HG03354 (cell line): ENCODE measurements around the gene DOK1.

Experiments used
- ATAC-seq: cut with Tn5 transposase; IDR thresholded peaks from one replicate; pipeline ENCODE4 v1.9.1; 2021; ENCODE audit warnings: mild to moderate bottlenecking; ENCODE audit not compliant: unreplicated experiment, poor library complexity, severe bottlenecking

Gene DOK1

DNA sequence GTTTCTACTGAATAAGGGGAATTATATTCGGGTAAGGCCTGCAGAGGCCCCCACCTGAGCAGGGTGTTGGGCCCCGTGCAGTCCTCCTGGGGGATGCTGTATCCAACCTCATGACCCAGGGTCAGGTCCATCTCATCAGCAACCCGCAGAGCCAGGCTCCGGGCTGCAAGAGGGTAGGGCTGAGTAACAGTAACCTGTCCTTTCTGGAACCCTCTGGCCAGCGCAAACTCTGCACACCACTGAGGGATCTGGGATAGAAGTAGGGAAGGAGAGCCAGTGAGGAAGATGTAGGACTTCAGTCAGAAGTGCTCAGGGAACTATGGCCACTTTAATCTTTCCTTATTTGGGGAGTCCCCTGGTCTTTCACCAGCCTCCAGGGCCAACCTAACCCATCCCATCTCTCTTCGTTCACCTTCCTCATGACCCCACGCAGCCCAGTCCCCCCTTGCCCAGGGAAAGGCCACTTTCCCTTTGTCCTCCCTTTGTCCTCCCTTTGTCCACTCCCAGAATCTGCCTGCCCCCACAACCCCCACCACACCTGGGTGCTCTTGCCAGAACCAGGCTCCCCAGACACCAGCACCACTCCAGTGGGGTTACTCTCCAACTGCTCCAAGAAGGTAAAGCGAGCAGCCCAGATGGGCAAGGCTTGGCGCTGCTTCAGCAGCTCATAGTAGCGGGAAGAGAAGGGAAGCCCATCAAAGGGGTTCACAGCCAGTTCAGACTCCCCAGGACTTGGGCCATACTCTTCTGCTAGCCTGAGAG lies 29.4 kb upstream of the DOK1 start:
- no peak for ATAC-seq

DNA sequence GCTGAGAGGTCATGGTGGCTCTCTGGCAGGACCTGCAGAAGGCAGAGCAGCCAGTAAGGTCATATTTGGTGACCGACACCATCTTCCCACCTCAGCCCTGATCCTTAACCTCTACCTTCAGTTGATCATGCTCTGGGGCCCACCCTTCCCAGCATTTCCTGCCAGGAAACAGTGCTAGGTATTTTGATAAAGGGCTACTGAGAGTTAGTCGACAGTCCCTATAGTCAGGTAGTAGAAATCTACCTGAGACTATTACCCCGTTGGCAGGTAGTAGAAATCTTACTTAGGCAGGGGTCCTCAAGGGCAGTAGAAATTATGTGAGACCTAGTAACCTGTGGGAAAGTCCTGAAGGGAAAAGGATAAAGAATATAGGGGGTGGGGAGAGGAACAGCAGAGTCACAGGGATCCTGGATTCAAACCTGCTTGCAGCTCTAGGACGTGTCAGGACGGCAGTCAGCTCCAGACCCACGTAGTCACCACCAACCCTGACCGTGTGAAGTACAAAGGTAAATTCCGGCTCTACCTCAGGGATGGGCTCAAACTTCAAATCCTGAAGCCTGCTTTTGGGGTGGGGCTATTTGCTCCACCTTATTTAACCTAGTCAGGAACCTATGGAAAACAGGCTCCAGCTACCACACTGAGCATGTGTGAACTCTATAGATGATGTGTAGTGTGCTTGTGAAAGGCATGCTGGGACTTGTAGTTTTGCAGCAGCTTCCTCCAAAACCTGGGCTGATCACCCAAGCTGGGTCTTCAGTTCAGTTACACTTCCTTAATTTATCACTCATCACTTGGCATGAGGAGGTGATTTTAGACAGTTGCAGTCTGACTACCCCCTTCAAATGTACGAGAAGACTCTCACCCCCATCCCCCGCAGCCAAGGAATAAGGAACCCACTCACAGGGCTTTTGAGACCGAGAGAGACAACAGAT lies 28.5 kb upstream of the DOK1 start, which contains the start of gene DQX1:
DQX1 (minus strand) TSS at position 515 of the 932 bp plus-strand sequence; CDS start at position 13, 502 bp downstream.
- ATAC-seq, result no peak

DNA sequence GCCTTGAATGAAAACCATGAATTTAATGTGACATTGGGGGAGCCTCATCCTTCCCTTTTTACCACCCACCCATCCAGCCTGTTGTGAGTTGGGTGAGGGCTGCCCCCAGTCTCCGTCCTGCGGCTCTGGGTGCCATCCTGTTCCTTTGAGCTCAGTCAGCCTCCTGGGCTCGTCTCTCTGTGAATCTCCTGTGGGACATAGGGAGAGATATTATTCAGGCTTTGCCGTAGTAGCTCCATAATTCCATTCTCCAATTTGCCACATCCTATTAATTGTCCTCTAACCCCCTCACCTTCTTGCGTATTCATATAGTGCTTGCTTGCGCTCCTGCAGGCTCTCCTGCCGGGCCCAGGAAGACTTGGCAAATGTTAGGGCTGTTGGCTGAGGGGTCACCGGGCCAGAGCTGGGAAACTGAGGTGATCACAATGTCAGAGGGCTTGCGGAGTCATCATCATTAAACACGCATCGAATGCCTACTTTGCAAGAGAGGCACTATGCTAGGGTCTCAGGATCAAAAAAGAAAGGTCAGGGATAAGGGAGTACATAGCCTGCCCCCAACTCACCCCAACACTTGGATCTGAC lies 27.8 kb upstream of the DOK1 start:
- no peak for ATAC-seq

DNA sequence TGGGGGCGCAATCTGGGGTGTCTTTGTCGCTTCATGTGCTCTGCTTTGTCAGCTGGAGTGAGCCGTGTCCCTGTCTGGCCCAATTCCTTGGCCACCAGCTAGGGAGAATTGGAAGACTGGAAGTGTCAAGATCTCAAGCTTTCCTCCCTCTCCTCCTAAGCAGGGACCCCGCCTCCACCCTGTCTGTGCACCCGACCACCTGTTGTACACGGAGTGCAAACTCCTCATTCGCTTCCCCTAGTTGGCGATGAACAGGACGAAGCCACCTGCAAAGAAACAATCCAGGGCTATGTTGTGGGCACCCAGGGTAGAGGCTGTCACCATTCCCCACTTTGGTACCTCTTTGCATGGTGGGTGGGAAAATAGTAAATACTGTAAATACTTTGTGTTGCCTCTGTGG lies 26.8 kb upstream of the DOK1 start:
- ATAC-seq, result no peak

DNA sequence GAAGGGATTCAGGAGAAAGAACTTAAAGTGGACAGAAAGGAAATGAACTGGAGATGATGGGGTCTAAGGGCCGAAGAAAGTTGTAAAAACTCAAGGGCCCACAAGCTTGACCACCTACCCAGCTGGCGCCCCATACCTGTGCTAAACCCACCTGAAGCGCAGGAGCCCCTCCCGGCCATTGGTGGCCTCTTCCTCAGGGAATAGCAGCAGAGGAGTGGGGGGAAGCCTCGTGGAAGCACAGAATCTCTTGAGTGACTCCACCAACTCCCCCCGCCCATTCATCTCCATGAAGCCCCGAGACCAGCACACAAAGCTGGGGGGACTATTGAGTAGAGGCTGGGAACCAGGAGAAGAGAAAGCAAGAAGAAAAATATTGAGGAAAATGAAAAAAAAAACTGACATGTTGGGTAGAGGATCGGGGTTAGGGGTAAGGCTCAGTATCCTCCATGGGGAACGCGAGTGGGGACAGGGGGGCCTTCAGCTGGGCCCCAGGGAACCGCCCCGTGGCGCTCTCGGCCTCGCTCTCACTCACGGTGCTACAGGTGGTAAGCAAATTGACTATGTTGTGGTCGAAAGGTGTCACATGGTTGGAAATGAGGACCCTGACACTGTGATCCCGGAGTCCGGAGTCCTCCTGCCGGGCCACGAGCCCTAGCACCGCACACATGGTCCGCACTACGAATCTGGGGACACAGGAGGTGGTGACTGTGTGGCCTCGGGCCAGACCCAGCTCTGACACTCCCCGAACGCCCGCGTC lies 25.7 kb upstream of the DOK1 start:
- peak; percentile 15 for ATAC-seq

DNA sequence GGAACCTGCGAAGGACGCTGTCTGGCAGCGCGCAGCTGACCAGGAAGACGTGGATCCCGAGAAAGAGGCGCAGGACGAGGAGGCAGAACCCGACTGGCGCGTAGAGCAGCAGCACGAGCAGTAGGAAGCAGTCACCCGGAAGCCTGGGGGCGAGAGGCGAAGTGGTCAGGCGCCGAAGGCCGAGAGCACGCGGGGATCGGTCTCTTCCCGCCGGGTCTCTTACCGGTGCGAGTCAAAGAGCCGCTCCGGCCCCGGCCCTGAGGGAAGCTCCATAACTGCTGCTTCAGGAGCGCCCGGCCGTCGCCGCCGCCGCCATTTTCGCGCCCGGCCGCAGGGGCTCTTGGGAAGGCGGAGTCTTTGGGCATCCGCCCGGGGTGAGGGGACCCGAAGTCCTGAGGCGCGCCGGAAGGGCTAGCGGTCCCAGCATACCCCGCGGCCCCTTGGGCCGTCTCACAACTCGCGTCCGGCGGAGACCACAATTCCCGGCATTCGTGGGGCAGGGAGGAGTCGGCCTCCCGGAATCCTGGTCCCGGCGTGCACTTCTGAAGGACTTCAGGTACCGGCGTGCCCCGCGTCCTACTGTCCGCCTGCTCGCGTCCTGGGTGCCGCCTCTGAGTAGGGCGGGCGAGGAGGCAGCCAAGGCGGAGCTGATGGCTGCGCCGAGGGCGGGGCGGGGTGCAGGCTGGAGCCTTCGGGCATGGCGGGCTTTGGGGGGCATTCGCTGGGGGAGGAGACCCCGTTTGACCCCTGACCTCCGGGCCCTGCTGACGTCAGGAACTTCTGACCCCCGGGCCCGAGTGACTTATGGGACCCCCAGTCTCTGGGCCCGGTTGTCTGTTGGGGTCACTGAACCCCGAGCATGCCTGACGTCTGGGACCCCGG lies 24.9 kb upstream of the DOK1 start, which contains the start of the genes AUP1 and HTRA2:
AUP1 (minus strand) TSS at position 350 of the 882 bp plus-strand sequence; CDS start at position 273, 77 bp downstream.
HTRA2 (plus strand) TSS at position 577 of the 882 bp plus-strand sequence; CDS start at position 651, 74 bp downstream.
- ATAC-seq, result peak; percentile 83

DNA sequence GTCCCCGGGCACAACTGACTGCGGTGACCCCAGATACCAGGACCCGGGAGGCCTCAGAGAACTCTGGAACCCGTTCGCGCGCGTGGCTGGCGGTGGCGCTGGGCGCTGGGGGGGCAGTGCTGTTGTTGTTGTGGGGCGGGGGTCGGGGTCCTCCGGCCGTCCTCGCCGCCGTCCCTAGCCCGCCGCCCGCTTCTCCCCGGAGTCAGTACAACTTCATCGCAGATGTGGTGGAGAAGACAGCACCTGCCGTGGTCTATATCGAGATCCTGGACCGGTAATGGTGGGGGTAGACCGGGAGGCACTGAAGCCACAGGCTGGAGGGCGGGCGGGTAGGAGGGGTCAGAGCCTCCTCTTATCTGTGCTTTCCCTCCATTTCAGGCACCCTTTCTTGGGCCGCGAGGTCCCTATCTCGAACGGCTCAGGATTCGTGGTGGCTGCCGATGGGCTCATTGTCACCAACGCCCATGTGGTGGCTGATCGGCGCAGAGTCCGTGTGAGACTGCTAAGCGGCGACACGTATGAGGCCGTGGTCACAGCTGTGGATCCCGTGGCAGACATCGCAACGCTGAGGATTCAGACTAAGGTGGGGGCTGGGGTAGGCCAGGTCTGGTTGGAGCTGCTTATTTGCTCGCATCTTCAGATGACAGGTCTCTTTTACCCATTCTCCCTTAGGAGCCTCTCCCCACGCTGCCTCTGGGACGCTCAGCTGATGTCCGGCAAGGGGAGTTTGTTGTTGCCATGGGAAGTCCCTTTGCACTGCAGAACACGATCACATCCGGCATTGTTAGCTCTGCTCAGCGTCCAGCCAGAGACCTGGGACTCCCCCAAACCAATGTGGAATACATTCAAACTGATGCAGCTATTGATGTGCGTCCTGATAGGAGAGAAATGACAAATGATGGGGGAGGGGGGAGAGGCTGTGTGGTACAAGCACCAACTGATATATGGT lies 24.0 kb upstream of the DOK1 start:
- peak; percentile 36 for ATAC-seq

DNA sequence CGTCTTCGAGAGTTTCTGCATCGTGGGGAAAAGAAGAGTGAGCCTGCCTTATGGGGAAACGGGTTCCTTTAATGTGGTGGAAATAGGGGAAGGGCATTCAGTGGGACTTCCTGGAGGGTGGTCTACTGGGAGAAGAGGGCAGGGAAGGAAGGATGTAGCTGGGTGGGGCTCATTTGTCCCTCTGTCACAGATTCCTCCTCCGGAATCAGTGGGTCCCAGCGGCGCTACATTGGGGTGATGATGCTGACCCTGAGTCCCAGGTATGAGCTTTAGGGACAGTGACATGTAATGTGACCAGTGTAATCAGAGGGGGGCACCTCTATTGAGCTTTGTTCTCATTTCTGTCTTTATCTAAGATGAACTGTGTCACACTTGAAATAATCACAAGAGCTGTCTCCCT lies 22.9 kb upstream of the DOK1 start:
- ATAC-seq, result no peak

DNA sequence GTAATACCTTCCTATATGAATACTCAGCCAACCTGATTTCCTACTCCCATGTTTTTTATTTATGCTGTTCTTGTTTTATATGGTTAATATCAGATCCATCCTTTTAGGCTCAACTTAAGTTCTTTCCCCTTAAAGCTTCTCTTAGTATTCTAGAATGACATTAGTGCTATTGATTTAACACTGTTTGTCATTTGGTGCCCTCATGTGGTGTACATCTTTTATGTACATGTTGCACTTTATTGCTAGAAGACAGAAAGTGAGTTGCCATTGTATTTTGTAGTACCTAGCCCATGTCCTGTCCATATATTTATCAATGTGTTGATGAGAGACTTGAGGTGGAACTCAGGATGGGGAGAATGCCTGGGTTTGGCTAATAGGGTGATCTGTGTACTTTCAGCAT lies 22.3 kb upstream of the DOK1 start:
- ATAC-seq, result no peak

DNA sequence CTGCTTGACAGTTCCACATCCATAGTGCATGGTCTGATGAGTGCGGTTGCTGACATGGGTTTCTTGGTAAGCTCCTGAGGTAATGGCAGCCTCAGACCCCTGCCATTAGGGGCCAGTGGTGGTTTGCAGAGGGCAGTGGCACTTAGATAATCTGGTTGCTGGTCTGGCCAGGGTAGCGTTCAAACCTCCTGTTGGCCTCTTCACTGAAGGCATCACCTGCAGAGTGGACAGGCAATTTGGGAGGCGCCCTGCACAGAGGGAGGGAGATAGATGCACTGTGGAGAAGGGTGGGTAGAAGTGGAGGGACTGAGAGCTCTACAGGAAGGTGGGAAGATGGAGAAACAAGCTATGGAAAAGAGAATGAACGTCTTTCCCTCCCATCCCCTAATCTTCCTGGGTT lies 21.1 kb upstream of the DOK1 start:
- no peak for ATAC-seq

DNA sequence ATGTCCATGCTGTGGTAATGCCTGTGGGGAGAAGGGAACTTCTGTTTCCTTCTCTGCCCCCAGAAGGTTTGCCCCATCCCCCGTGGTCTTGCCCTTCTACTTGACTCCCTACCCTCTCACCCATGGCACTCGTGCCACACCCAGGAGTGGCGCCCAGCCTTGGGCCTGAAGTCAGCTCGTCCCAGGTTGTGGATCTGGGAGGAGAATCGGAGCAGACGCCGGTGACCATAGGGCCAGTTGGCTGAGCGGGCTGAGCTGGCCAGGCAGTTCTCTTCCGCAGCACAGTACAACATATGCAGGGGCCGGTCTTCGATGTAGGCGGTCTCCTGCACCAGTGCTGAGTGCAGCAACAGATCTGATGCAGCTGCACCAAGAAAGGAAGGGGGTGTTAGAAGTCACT lies 20.1 kb upstream of the DOK1 start:
- no peak for ATAC-seq

DNA sequence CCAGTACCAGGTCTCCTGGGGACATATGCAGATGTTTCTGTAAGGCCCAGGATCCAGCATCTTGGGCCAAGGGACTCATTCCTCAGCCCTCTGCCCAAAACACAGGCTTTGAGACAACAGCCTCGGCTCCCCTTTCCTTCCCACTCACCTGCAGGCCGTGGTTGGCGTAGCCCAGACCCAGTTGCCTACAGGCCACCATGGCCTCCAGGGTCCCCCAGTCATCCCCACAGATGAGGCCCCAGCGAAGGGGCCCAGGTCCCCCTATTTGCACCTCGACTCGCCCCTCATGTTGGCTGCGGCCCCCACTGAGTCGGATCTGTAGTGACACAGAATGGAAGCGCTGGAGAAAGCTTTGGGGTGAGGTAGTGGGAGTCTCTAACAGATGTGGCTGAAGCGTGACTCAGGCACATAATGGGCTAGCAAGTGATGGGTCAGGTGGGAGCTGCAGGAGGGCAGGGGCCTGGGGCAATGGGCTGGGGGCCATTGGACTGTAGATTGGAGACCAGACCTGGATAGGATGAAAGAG lies 19.0 kb upstream of the DOK1 start:
- no peak for ATAC-seq

DNA sequence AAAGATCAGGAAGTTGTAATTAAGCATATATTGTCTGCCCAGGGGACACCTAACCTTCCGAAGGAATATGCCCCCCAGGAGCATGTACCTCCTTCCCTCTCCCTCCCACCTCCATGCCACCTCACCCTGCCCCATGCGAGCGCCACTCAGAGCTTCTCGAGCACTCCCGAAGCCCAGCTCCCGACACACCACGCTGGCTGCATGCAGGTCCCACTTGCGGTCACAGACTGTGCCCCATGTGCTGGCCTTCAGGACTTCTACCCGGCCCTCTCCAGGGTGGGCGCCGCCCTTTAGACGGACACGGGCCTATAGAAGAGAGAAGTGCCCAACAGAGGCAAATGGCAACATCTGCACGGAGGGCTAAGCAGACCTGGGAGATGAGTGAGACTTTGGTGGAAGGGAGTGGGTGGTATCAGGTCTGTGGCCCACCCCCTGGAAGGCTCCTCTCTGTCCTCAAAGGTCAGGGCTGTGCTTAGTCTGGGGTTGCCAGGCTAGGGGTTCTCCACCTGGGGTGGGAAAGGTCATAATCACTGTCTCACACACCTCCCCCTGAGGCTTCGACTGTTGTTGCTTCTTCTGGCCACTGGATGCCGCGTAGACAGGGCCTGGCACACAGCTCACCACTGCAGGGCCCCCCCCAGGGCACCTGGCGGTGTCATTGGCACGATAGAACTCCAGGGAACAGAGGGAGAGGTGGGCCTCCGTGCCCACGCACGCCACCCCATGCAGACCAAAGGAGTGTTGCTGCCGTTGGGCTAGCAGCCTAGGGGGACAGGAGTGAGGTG lies 18.2 kb upstream of the DOK1 start:
- no peak for ATAC-seq

DNA sequence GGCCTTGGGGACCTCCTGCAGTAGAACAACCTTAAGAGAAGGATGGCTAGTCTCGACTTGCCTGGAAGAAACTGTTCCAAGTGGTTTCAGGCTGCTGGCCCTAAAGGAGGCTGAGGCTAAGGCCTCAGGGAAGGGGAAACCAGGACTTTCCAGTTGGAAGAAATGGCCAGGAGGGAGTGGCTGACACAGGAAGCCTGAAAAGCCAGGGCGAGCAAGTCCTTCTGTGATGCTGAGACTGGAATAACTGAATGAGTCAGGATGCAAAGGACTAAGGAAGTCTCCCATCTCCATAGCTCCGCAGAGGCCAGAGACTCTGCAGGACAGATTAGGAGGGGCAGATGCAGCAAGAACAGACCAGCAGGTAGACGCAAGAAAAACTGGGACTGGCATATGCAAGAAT lies 17.4 kb upstream of the DOK1 start:
- no peak for ATAC-seq

DNA sequence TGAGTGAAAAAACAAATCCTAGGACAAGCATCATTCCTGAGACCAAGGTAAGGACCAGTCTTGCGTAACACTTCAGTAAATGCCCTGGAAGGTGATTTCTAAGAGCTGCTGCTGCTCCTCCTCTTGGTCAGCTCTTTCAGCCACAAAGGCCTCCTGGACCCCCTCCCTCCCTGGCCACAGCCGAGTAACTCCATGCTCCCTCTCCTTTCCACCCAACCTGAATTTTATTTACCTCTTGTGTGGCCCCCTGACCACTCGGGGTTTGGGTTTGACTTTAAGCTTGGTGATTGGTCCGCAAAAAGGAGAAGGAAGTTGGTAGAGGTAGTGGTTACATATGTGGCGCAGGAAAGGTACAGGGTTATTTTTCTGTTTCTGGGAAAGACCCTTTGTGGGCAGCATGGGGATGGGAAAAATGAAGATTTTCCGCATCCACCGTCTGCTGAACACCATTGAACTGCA lies 15.6 kb upstream of the DOK1 start:
- ATAC-seq, result no peak

DNA sequence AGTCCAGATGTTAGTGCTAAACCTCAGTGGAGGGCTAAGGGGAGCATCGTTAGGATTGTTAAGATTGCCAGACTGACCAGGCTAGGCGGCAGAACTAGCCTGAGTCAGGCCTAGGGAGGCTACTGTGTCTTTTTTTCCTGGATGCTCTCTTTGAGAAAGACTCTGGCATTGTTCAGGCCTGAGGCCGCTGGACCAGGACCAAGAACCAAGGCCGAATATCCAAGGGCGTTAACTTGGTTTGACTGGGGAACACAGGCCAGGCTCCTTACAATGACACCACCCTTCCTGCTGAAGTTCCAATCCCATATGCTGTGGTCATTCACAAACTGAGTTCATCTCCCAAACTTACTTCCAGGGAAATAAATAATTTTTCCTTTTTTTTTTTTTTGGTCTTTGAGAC lies 14.2 kb upstream of the DOK1 start:
- no peak for ATAC-seq

DNA sequence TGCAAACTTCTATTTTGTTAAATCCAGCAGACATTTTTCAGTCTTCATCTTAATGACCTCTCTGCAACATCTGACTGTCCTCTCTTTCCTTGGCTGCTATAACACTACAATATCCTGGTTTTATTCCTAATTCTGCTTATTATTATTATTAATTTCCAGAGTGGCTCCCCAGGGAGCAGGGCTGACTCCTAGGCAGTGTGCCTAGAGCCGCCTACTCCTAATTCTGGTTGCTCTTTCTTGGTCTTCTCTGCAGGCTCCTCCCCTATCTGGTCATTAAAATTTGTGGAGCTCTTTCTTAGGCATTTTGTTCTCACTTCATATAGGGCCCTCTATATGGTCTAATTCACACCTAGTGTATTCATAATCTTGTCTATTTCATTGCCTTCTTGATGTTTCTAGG lies 11.5 kb upstream of the DOK1 start:
- ATAC-seq, result no peak
